HepG2 (cell line): Measurements from ENCODE around the gene MTA1. TPM values are rescaled to one million over a fixed set of nuclear protein-coding genes. Genes with fewer than 3 reads are reported as not detected.

Experiments used
- CEBPG ChIP-seq: IDR thresholded peaks from 2 replicates; pipeline ENCODE4 v1.6.1; 2016
- GTF2F1 ChIP-seq: fragments of 150-350 bp; IDR thresholded peaks from 2 replicates; pipeline ENCODE4 v1.6.1; 2014; ENCODE audit warnings: low read length
- KDM5B ChIP-seq: sonication (generic); formaldehyde crosslinking; IDR thresholded peaks from 2 replicates; pipeline ENCODE4 v1.4.0; 2020; ENCODE audit warnings: missing genetic modification reagents, mild to moderate bottlenecking, borderline replicate concordance
- NFKBIZ ChIP-seq: IDR thresholded peaks from 2 replicates; pipeline ENCODE4 v1.6.1; 2018; ENCODE audit warnings: missing genetic modification reagents, missing compliant biosample characterization
- RAD21 ChIP-seq: fragments of 450-650 bp; formaldehyde crosslinking; IDR thresholded peaks from 2 replicates; pipeline ENCODE4 v1.5.0; 2020; ENCODE audit warnings: mild to moderate bottlenecking
- RARA ChIP-seq: IDR thresholded peaks from 2 replicates; pipeline ENCODE4 v1.6.1; 2016; ENCODE audit warnings: missing genetic modification reagents, missing compliant biosample characterization
- SMAD1 ChIP-seq: sonication (generic); formaldehyde crosslinking; IDR thresholded peaks from 2 replicates; pipeline ENCODE4 v1.4.0; 2020; ENCODE audit warnings: missing genetic modification reagents, low read depth, mild to moderate bottlenecking, borderline replicate concordance
- SMAD3 ChIP-seq: sonication (generic); formaldehyde crosslinking; IDR thresholded peaks from 2 replicates; pipeline ENCODE4 v1.4.0; 2020; ENCODE audit warnings: missing genetic modification reagents
- ZNF607 ChIP-seq: sonication (generic); formaldehyde crosslinking; IDR thresholded peaks from 2 replicates; pipeline ENCODE4 v1.5.1; 2020; ENCODE audit warnings: missing genetic modification reagents, mild to moderate bottlenecking, borderline replicate concordance
- ZNF746 ChIP-seq: sonication (generic); formaldehyde crosslinking; IDR thresholded peaks from 2 replicates; pipeline ENCODE4 v1.8.0; 2022; ENCODE audit warnings: mild to moderate bottlenecking, missing genetic modification reagents
- polyA plus RNA-seq, 8 experiments: library from polyadenylated mRNA; depleted of rRNA in 3 of 8; stranded (reverse) in 7 of 8; unstranded in 1 of 8; fragments of >200 nt; fragmentation: Illumina TruSeq in 4 of 8; extraction: Trizol in 4 of 8; gene quantifications; 2 replicates each; pipeline versions ENCODE4 v1.2.1 to v1.2.3, GENCODE V29; 2011 to 2016; ENCODE audit warnings: low read depth in 4 of 8, missing spikeins in 1 of 8, mixed read lengths in 1 of 8; ENCODE audit not compliant: insufficient read depth in 1 of 8
- total RNA-seq, 5 experiments: library from RNA; depleted of rRNA; stranded (reverse); fragments of >200 nt; fragmentation: Illumina TruSeq; extraction: Trizol; gene quantifications; 2 replicates each; pipeline ENCODE4 v1.2.3, GENCODE V29; 2016; ENCODE audit warnings: low read depth in 1 of 5
- TF ChIP-seq, protein P1 (sequence below): IDR thresholded peaks from 2 replicates; pipeline ENCODE4 v1.6.1; 2016; ENCODE audit warnings: low read depth, borderline replicate concordance
- TF ChIP-seq, protein P2 (sequence below): IDR thresholded peaks from 2 replicates; pipeline ENCODE4 v1.6.1; 2016; ENCODE audit warnings: missing compliant biosample characterization, missing genetic modification reagents, borderline replicate concordance
- TF ChIP-seq, protein P3 (sequence below): sonication (generic); formaldehyde crosslinking; IDR thresholded peaks from 2 replicates; pipeline ENCODE4 v1.8.1; 2023; ENCODE audit warnings: missing genetic modification reagents, inconsistent platforms, borderline replicate concordance
- TF ChIP-seq, protein P4 (sequence below): IDR thresholded peaks from 2 replicates; pipeline ENCODE4 v1.6.1; 2016; ENCODE audit warnings: low read depth
- TF ChIP-seq, protein P5 (sequence below): sonication (generic); formaldehyde crosslinking; IDR thresholded peaks from 2 replicates; pipeline ENCODE4 v1.4.0; 2020; ENCODE audit warnings: missing genetic modification reagents, mild to moderate bottlenecking, borderline replicate concordance
- TF ChIP-seq, protein P6 (sequence below): sonication (generic); formaldehyde crosslinking; IDR thresholded peaks from 2 replicates; pipeline ENCODE4 v1.5.1; 2020; ENCODE audit warnings: missing genetic modification reagents, mild to moderate bottlenecking, borderline replicate concordance

Gene MTA1
- total and polyA plus RNA-seq, 2 of the 13 experiments (the other 11 are each of a cell fraction or from before 2014, with no cell fraction given), result 35.2 to 85.8 TPM

DNA sequence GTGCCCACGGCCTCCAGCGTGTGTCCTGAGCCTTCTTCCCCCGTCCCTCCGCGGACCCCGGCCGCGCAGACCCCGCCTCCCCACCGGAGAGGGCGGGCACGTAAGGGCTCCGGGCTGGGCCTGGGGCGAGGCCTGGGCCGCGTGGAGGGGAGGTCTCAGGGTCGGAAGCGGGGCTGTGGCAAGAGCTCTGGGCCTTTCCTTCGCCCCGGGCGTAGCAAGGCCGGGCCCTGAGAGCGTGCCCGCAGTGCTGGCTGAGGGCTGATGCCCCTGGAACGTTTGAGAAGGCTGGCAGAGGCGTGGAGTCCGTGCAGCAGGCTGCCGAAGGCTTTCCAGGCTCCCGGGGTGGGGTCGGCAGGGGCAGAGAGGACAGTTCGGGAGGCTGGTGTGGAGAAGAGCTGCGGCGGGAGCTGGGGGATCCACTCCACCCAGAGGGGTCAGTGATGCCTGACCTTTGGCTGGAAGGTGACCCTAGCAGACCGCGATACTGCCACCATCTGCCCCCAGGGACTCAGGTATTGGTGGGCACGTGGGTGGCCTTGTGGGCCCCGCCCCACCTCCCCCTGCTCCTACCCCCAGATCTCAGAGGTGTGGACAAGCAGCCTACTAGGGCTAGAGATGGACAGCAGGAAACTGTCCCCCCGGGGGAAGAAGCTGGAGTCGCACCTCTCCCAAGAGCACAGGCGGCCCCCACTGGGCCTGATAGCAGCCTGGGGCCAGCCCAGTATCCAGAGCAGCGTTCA, 20.7 kb upstream of the MTA1 start (continued):
- TF ChIP-seq GTF2F1 (no peak), SMAD1 (CRISPR knock-in tag) (no peak), RAD21 (CRISPR knock-in tag) (no peak), SMAD3 (no peak), CEBPG (no peak), ZNF746 (0 out of 2 replicates have a peak, but pooled peaks have one; percentile 51), ZNF607 (peak; percentile 16; the same call in 1 of the 2 replicates), KDM5B (CRISPR knock-in tag) (no peak), NFKBIZ (CRISPR knock-in tag) (0 out of 2 replicates have a peak, but pooled peaks have one; percentile 17), RARA (no peak)
- TF ChIP-seq, protein P1, sequence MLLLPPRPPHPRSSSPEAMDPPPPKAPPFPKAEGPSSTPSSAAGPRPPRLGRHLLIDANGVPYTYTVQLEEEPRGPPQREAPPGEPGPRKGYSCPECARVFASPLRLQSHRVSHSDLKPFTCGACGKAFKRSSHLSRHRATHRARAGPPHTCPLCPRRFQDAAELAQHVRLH (CRISPR knock-in tag), result no peak
- TF ChIP-seq, protein P2, sequence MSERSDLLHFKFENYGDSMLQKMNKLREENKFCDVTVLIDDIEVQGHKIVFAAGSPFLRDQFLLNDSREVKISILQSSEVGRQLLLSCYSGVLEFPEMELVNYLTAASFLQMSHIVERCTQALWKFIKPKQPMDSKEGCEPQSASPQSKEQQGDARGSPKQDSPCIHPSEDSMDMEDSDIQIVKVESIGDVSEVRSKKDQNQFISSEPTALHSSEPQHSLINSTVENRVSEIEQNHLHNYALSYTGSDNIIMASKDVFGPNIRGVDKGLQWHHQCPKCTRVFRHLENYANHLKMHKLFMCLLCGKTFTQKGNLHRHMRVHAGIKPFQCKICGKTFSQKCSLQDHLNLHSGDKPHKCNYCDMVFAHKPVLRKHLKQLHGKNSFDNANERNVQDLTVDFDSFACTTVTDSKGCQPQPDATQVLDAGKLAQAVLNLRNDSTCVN (CRISPR knock-in tag), result no peak
- TF ChIP-seq, protein P3, sequence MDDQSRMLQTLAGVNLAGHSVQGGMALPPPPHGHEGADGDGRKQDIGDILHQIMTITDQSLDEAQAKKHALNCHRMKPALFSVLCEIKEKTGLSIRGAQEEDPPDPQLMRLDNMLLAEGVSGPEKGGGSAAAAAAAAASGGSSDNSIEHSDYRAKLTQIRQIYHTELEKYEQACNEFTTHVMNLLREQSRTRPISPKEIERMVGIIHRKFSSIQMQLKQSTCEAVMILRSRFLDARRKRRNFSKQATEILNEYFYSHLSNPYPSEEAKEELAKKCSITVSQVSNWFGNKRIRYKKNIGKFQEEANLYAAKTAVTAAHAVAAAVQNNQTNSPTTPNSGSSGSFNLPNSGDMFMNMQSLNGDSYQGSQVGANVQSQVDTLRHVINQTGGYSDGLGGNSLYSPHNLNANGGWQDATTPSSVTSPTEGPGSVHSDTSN (CRISPR knock-in tag), result 0 out of 2 replicates have a peak, but pooled peaks have one; percentile 64
- TF ChIP-seq, protein P4, sequence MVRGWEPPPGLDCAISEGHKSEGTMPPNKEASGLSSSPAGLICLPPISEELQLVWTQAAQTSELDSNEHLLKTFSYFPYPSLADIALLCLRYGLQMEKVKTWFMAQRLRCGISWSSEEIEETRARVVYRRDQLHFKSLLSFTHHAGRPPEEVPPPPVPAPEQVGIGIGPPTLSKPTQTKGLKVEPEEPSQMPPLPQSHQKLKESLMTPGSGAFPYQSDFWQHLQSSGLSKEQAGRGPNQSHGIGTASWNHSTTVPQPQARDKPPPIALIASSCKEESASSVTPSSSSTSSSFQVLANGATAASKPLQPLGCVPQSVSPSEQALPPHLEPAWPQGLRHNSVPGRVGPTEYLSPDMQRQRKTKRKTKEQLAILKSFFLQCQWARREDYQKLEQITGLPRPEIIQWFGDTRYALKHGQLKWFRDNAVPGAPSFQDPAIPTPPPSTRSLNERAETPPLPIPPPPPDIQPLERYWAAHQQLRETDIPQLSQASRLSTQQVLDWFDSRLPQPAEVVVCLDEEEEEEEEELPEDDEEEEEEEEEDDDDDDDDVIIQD, result no peak
- TF ChIP-seq, protein P5, sequence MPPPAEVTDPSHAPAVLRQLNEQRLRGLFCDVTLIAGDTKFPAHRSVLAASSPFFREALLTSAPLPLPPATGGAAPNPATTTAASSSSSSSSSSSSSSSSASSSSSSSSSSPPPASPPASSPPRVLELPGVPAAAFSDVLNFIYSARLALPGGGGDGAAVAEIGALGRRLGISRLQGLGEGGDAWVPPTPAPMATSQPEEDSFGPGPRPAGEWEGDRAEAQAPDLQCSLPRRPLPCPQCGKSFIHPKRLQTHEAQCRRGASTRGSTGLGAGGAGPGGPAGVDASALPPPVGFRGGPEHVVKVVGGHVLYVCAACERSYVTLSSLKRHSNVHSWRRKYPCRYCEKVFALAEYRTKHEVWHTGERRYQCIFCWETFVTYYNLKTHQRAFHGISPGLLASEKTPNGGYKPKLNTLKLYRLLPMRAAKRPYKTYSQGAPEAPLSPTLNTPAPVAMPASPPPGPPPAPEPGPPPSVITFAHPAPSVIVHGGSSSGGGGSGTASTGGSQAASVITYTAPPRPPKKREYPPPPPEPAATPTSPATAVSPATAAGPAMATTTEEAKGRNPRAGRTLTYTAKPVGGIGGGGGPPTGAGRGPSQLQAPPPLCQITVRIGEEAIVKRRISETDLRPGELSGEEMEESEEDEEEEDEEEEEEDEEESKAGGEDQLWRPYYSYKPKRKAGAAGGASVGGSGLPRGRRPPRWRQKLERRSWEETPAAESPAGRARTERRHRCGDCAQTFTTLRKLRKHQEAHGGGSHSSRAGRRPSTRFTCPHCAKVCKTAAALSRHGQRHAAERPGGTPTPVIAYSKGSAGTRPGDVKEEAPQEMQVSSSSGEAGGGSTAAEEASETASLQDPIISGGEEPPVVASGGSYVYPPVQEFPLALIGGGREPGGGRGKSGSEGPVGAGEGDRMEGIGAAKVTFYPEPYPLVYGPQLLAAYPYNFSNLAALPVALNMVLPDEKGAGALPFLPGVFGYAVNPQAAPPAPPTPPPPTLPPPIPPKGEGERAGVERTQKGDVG (CRISPR knock-in tag), result no peak
- TF ChIP-seq, protein P6, sequence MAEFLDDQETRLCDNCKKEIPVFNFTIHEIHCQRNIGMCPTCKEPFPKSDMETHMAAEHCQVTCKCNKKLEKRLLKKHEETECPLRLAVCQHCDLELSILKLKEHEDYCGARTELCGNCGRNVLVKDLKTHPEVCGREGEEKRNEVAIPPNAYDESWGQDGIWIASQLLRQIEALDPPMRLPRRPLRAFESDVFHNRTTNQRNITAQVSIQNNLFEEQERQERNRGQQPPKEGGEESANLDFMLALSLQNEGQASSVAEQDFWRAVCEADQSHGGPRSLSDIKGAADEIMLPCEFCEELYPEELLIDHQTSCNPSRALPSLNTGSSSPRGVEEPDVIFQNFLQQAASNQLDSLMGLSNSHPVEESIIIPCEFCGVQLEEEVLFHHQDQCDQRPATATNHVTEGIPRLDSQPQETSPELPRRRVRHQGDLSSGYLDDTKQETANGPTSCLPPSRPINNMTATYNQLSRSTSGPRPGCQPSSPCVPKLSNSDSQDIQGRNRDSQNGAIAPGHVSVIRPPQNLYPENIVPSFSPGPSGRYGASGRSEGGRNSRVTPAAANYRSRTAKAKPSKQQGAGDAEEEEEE (CRISPR knock-in tag), result no peak
